Measurements from ENCODE around the gene PRKAG3.
A peak's percentile ranks its signal among the peaks of the same experiment; 100 is the strongest.

The PRKAG3 gene

GRCh38 chr2:218826791-218827190 lies 4.8 kb downstream of the PRKAG3 start:
- no peak overlapping the region for H2AK5ac ChIP-seq (ENCODE audit: low read length)
- no peaks in the 10 kb centered on the region for H3K4me1 ChIP-seq (ENCODE audit: control insufficient read depth, low read depth, low read length)
- H2BK120ac ChIP-seq (ENCODE audit: low read depth, low read length) = no peak overlapping the region
- H2BK5ac ChIP-seq (ENCODE audit: low read length) = no peak overlapping the region
- H4K5ac ChIP-seq (ENCODE audit: low read length) = no peak overlapping the region
- no peaks in the 10 kb centered on the region for H3K79me2 ChIP-seq (ENCODE audit: control insufficient read depth, insufficient read depth, low read length)
- no peak overlapping the region for H4K8ac ChIP-seq (ENCODE audit: low read depth, low read length)
- no peaks in the 10 kb centered on the region for H3K36me3 ChIP-seq (ENCODE audit: control insufficient read depth, insufficient read depth, low read length)
- H2BK15ac ChIP-seq (replicated peaks; ENCODE audit: low read depth) = no peak overlapping the region
- H3K18ac ChIP-seq (ENCODE audit: low read length) = no peak overlapping the region
- no peak overlapping the region for H3K27ac ChIP-seq (ENCODE audit: low read depth, low read length)
- no CpG with 5 or more reads among the region's 10 CpGs for WGBS (ENCODE audit: extremely low coverage, insufficient coverage, low lambda C conversion rate)
- H3K4me2 ChIP-seq (ENCODE audit: low read length) = no peak overlapping the region
- no peak overlapping the region for H3K4me3 ChIP-seq (ENCODE audit: low read length)
- H3K79me1 ChIP-seq (ENCODE audit: low read length) = no peaks in the 10 kb centered on the region
- no peak overlapping the region for H3K9ac ChIP-seq (ENCODE audit: low read length)
- H3K23ac ChIP-seq (ENCODE audit: low read length) = no peak overlapping the region
- no peaks in the 10 kb centered on the region for H3K27me3 ChIP-seq (ENCODE audit: insufficient read depth, low read length, poor library complexity)
- DNase-seq = no peak
- H3K56ac ChIP-seq (ENCODE audit: low read length) = no peak overlapping the region
- no peak overlapping the region for H3K4ac ChIP-seq (ENCODE audit: low read depth, low read length)

GRCh38 chr2:218824004-218824403 lies 7.6 kb downstream of the PRKAG3 start:
- Histone ChIP-seq H3K9ac (ENCODE audit: low read length) (no peak overlapping the region), H3K79me1 (ENCODE audit: low read length) (no peaks in the 10 kb centered on the region), H3K79me2 (ENCODE audit: control insufficient read depth, insufficient read depth, low read length) (no peaks in the 10 kb centered on the region), H2AK5ac (ENCODE audit: low read length) (no peak overlapping the region), H3K4me2 (ENCODE audit: low read length) (no peak overlapping the region), H4K8ac (ENCODE audit: low read depth, low read length) (no peak overlapping the region), H2BK5ac (ENCODE audit: low read length) (no peak overlapping the region), H3K56ac (ENCODE audit: low read length) (no peak overlapping the region), H3K27me3 (ENCODE audit: insufficient read depth, low read length, poor library complexity) (no peaks in the 10 kb centered on the region), H3K27ac (ENCODE audit: low read depth, low read length) (no peak overlapping the region), H3K4ac (ENCODE audit: low read depth, low read length) (no peak overlapping the region), H3K36me3 (ENCODE audit: control insufficient read depth, insufficient read depth, low read length) (no peaks in the 10 kb centered on the region), H2BK120ac (ENCODE audit: low read depth, low read length) (no peak overlapping the region), H2BK15ac (replicated peaks; ENCODE audit: low read depth) (no peak overlapping the region), H3K4me3 (ENCODE audit: low read length) (no peak overlapping the region), H4K5ac (ENCODE audit: low read length) (no peak overlapping the region), H3K18ac (ENCODE audit: low read length) (no peak overlapping the region), H3K23ac (ENCODE audit: low read length) (no peak overlapping the region), H3K4me1 (ENCODE audit: control insufficient read depth, low read depth, low read length) (no peaks in the 10 kb centered on the region)
- DNase-seq = no peak
- WGBS (ENCODE audit: extremely low coverage, insufficient coverage, low lambda C conversion rate) = no CpG with 5 or more reads among the region's 7 CpGs

- no peak overlapping the region for H3K18ac ChIP-seq (ENCODE audit: low read length)
- no peak overlapping the region for H4K5ac ChIP-seq (ENCODE audit: low read length)
- no peak overlapping the region for H4K8ac ChIP-seq (ENCODE audit: low read depth, low read length)
- H3K23ac ChIP-seq (ENCODE audit: low read length) = no peak overlapping the region
- H3K36me3 ChIP-seq (ENCODE audit: control insufficient read depth, insufficient read depth, low read length) = no peaks in the 10 kb centered on the region
- H3K56ac ChIP-seq (ENCODE audit: low read length) = no peak overlapping the region
- no peak overlapping the region for H2BK5ac ChIP-seq (ENCODE audit: low read length)
- no peak overlapping the region for H3K4ac ChIP-seq (ENCODE audit: low read depth, low read length)
- no peak overlapping the region for H3K9ac ChIP-seq (ENCODE audit: low read length)
- no peaks in the 10 kb centered on the region for H3K4me1 ChIP-seq (ENCODE audit: control insufficient read depth, low read depth, low read length)
- no peak overlapping the region for H3K27ac ChIP-seq (ENCODE audit: low read depth, low read length)
- no peaks in the 10 kb centered on the region for H3K79me2 ChIP-seq (ENCODE audit: control insufficient read depth, insufficient read depth, low read length)
- no peak overlapping the region for H2BK120ac ChIP-seq (ENCODE audit: low read depth, low read length)
- no peaks in the 10 kb centered on the region for H3K79me1 ChIP-seq (ENCODE audit: low read length)
- H3K4me2 ChIP-seq (ENCODE audit: low read length) = no peak overlapping the region
- H2AK5ac ChIP-seq (ENCODE audit: low read length) = no peak overlapping the region
- no peak for DNase-seq
- no peak overlapping the region for H2BK15ac ChIP-seq (replicated peaks; ENCODE audit: low read depth)
- no peaks in the 10 kb centered on the region for H3K27me3 ChIP-seq (ENCODE audit: insufficient read depth, low read length, poor library complexity)
- no CpG with 5 or more reads among the region's 9 CpGs for WGBS (ENCODE audit: extremely low coverage, insufficient coverage, low lambda C conversion rate)
- no peak overlapping the region for H3K4me3 ChIP-seq (ENCODE audit: low read length)
Measured at GRCh38 chr2:218823196-218823855, 8.3 kb downstream of the PRKAG3 start.

- no peak overlapping the region for H2BK5ac ChIP-seq (ENCODE audit: low read length)
- no peak overlapping the region for H3K18ac ChIP-seq (ENCODE audit: low read length)
- no peak overlapping the region for H2AK5ac ChIP-seq (ENCODE audit: low read length)
- no peaks in the 10 kb centered on the region for H3K79me2 ChIP-seq (ENCODE audit: control insufficient read depth, insufficient read depth, low read length)
- H4K5ac ChIP-seq (ENCODE audit: low read length) = no peak overlapping the region
- no peak overlapping the region for H2BK120ac ChIP-seq (ENCODE audit: low read depth, low read length)
- H3K56ac ChIP-seq (ENCODE audit: low read length) = no peak overlapping the region
- DNase-seq = no peak
- H2BK15ac ChIP-seq (replicated peaks; ENCODE audit: low read depth) = no peak overlapping the region
- H3K4me3 ChIP-seq (ENCODE audit: low read length) = no peak overlapping the region
- no peak overlapping the region for H3K27ac ChIP-seq (ENCODE audit: low read depth, low read length)
- H3K23ac ChIP-seq (ENCODE audit: low read length) = no peak overlapping the region
- no peaks in the 10 kb centered on the region for H3K27me3 ChIP-seq (ENCODE audit: insufficient read depth, low read length, poor library complexity)
- no peak overlapping the region for H3K4ac ChIP-seq (ENCODE audit: low read depth, low read length)
- H3K9ac ChIP-seq (ENCODE audit: low read length) = no peak overlapping the region
- no CpG with 5 or more reads among the region's 7 CpGs for WGBS (ENCODE audit: extremely low coverage, insufficient coverage, low lambda C conversion rate)
- no peaks in the 10 kb centered on the region for H3K79me1 ChIP-seq (ENCODE audit: low read length)
- no peaks in the 10 kb centered on the region for H3K36me3 ChIP-seq (ENCODE audit: control insufficient read depth, insufficient read depth, low read length)
- H3K4me2 ChIP-seq (ENCODE audit: low read length) = no peak overlapping the region
- no peaks in the 10 kb centered on the region for H3K4me1 ChIP-seq (ENCODE audit: control insufficient read depth, low read depth, low read length)
- H4K8ac ChIP-seq (ENCODE audit: low read depth, low read length) = no peak overlapping the region
Measured at GRCh38 chr2:218822622-218823021, 9.0 kb downstream of the PRKAG3 start.

- H3K27ac ChIP-seq (ENCODE audit: low read depth, low read length) = no peak overlapping the region
- H3K18ac ChIP-seq (ENCODE audit: low read length) = no peak overlapping the region
- H3K23ac ChIP-seq (ENCODE audit: low read length) = no peak overlapping the region
- H3K56ac ChIP-seq (ENCODE audit: low read length) = no peak overlapping the region
- no peak overlapping the region for H3K4me3 ChIP-seq (ENCODE audit: low read length)
- no peak overlapping the region for H3K4ac ChIP-seq (ENCODE audit: low read depth, low read length)
- H3K79me2 ChIP-seq (ENCODE audit: control insufficient read depth, insufficient read depth, low read length) = no peaks in the 10 kb centered on the region
- peak; percentile 13 for DNase-seq
- H2BK15ac ChIP-seq (replicated peaks; ENCODE audit: low read depth) = no peak overlapping the region
- H2BK5ac ChIP-seq (ENCODE audit: low read length) = no peak overlapping the region
- H4K8ac ChIP-seq (ENCODE audit: low read depth, low read length) = no peak overlapping the region
- H3K4me1 ChIP-seq (ENCODE audit: control insufficient read depth, low read depth, low read length) = no peaks in the 10 kb centered on the region
- H3K9ac ChIP-seq (ENCODE audit: low read length) = no peak overlapping the region
- H4K5ac ChIP-seq (ENCODE audit: low read length) = no peak overlapping the region
- no peaks in the 10 kb centered on the region for H3K36me3 ChIP-seq (ENCODE audit: control insufficient read depth, insufficient read depth, low read length)
- H3K27me3 ChIP-seq (ENCODE audit: insufficient read depth, low read length, poor library complexity) = no peaks in the 10 kb centered on the region
- no peaks in the 10 kb centered on the region for H3K79me1 ChIP-seq (ENCODE audit: low read length)
- WGBS (ENCODE audit: extremely low coverage, insufficient coverage, low lambda C conversion rate) = no CpG with 5 or more reads among the region's 9 CpGs
- H2AK5ac ChIP-seq (ENCODE audit: low read length) = no peak overlapping the region
- no peak overlapping the region for H3K4me2 ChIP-seq (ENCODE audit: low read length)
- no peak overlapping the region for H2BK120ac ChIP-seq (ENCODE audit: low read depth, low read length)
Measured at GRCh38 chr2:218821605-218822211, 9.9 kb downstream of the PRKAG3 start.

All from mesendoderm (in vitro differentiated cells).